H54 (cell line): Measurements from ENCODE around the gene ZNRF1.
"Not testable (repeated sequence)": the region's sequence is repeated elsewhere in the genome, so short reads cannot be mapped to it uniquely, and the experiment has no call there.

Experiments
- DNase-seq: peaks from one replicate; pipeline ENCODE4 v3.0.0; 2011; ENCODE audit warnings: low spot score, mixed read lengths; ENCODE audit not compliant: insufficient read length
- FAIRE-seq: peaks from 3 replicates; lab custom pipeline; 2011; peaks lifted over from hg19 to GRCh38; lab: Jason Lieb, UNC
- POLR2A ChIP-seq: IDR thresholded peaks from 2 replicates; pipeline ENCODE4 v1.6.1; 2011; ENCODE audit warnings: low read depth, mild to moderate bottlenecking, low read length

ZNRF1 gene

GRCh38 chr16:74998481-74999218, at the start of gene ZNRF1:
Gene ZNRF1 (plus strand): TSS chr16:74999024. CDS start chr16:74999672, 648 bp downstream.
- peak; percentile 93 for TF ChIP-seq POLR2A
- FAIRE-seq: no peak
- DNase-seq: peak; percentile 79

- FAIRE-seq: no peak
- DNase-seq: no peak
- no peak for TF ChIP-seq POLR2A
These were observed 49.5 kb upstream of the ZNRF1 start for GRCh38 chr16:74949309-74949708.

- FAIRE-seq (no peak), DNase-seq (no peak)
- no peak for TF ChIP-seq POLR2A
These were observed 48.3 kb upstream of the ZNRF1 start for GRCh38 chr16:74950511-74950910.

- no peak for FAIRE-seq
- DNase-seq: no peak
- TF ChIP-seq POLR2A: no peak
These were observed 47.6 kb upstream of the ZNRF1 start for GRCh38 chr16:74951206-74951605.

- no peak for TF ChIP-seq POLR2A
- FAIRE-seq (no peak), DNase-seq (no peak)
These were observed 47.1 kb upstream of the ZNRF1 start for GRCh38 chr16:74951681-74952080.

GRCh38 chr16:74954763-74955162, 44.1 kb upstream of the ZNRF1 start:
- no peak for TF ChIP-seq POLR2A

GRCh38 chr16:74973304-74973703, 25.5 kb upstream of the ZNRF1 start:
- DNase-seq: no peak
- no peak for FAIRE-seq
- no peak for TF ChIP-seq POLR2A

More at GRCh38 chr16:74954763-74955162, 44.1 kb upstream of the ZNRF1 start:
- FAIRE-seq (no peak), DNase-seq (no peak)

- FAIRE-seq (no peak), DNase-seq (no peak)
- TF ChIP-seq POLR2A: no peak
These were observed 23.2 kb upstream of the ZNRF1 start for GRCh38 chr16:74975591-74975990.

GRCh38 chr16:74982256-74982655, 16.6 kb upstream of the ZNRF1 start:
- no peak for FAIRE-seq
- DNase-seq: no peak
- no peak for TF ChIP-seq POLR2A

- FAIRE-seq: no peak
- DNase-seq: no peak
- TF ChIP-seq POLR2A: no peak
These were observed 14.7 kb upstream of the ZNRF1 start for GRCh38 chr16:74984194-74984528.

GRCh38 chr16:74984529-74985296, 14.1 kb upstream of the ZNRF1 start, which contains the start of gene WDR59:
Gene WDR59 (minus strand): TSS chr16:74985123. CDS start chr16:74985017, 106 bp downstream.
- peak; percentile 60 for FAIRE-seq
- DNase-seq: peak; percentile 96
- peak; percentile 72 for TF ChIP-seq POLR2A

GRCh38 chr16:74987027-74987681, 11.7 kb upstream of the ZNRF1 start:
- DNase-seq: no peak
- no peak for TF ChIP-seq POLR2A
- FAIRE-seq: no peak

- not testable (repeated sequence) for DNase-seq, FAIRE-seq
These were observed 9.0 kb upstream of the ZNRF1 start for GRCh38 chr16:74989864-74990263.

- no peak for FAIRE-seq
- no peak for TF ChIP-seq POLR2A
These were observed 8.0 kb upstream of the ZNRF1 start for GRCh38 chr16:74990832-74991231.

More at GRCh38 chr16:74990832-74991231, 8.0 kb upstream of the ZNRF1 start:
- DNase-seq: no peak
